ENCODE data around the gene SLC13A5.

GRCh38 chr17:6684460-6684783 is 28.7 kb downstream of the SLC13A5 start:
- TF ChIP-seq, protein P1, sequence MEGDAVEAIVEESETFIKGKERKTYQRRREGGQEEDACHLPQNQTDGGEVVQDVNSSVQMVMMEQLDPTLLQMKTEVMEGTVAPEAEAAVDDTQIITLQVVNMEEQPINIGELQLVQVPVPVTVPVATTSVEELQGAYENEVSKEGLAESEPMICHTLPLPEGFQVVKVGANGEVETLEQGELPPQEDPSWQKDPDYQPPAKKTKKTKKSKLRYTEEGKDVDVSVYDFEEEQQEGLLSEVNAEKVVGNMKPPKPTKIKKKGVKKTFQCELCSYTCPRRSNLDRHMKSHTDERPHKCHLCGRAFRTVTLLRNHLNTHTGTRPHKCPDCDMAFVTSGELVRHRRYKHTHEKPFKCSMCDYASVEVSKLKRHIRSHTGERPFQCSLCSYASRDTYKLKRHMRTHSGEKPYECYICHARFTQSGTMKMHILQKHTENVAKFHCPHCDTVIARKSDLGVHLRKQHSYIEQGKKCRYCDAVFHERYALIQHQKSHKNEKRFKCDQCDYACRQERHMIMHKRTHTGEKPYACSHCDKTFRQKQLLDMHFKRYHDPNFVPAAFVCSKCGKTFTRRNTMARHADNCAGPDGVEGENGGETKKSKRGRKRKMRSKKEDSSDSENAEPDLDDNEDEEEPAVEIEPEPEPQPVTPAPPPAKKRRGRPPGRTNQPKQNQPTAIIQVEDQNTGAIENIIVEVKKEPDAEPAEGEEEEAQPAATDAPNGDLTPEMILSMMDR (conservative IDR thresholded peaks at IDR 0.05; ENCODE audit: low read depth, low read length): no peak
- no peak for TF ChIP-seq EZH2phosphoT487 (IDR thresholded peaks at IDR 0.05; ENCODE audit: borderline replicate concordance, low read length)

Measured in PC-3 (cell line).